MG63 (cell line): Measurements from ENCODE around the gene DLG1. TPM values are rescaled to one million over a fixed set of nuclear protein-coding genes. Genes with fewer than 3 reads are reported as not detected.

Source experiments
- DNase-seq: peaks from one replicate; pipeline ENCODE4 v3.0.0-alpha.2; 2020
- H3K27me3 ChIP-seq: fragments of 250-450 bp; sonication (Bioruptor Pico); 2 replicates; pipeline ENCODE4 v1.5.1; 2020; ENCODE audit warnings: mild to moderate bottlenecking, moderate library complexity
- H3K36me3 ChIP-seq: fragments of 250-450 bp; sonication (Bioruptor Pico); 2 replicates; pipeline ENCODE4 v1.5.1; 2020; ENCODE audit warnings: mild to moderate bottlenecking, moderate library complexity
- H3K4me3 ChIP-seq: fragments of 250-450 bp; sonication (Bioruptor Pico); 2 replicates; pipeline ENCODE4 v1.5.1; 2020; ENCODE audit warnings: mild to moderate bottlenecking, moderate library complexity
- H3K9me3 ChIP-seq: fragments of 250-450 bp; sonication (Bioruptor Pico); 2 replicates; pipeline ENCODE4 v1.5.1; 2020; ENCODE audit warnings: mild to moderate bottlenecking, moderate library complexity
- total RNA-seq: library from RNA; depleted of rRNA; stranded (reverse); fragments of >200 nt; shearing (Covaris generic); gene quantifications from 2 replicates; pipeline ENCODE4 v1.2.3, GENCODE V29; 2014; ENCODE audit warnings: low replicate concordance

DLG1 gene
- total RNA-seq, 1 experiment from 2014 or later: 21.3 TPM

GRCh38 chr3:197030379-197031314 lies 267.8 kb downstream of the DLG1 start:
- no peak overlapping the region for H3K4me3 ChIP-seq
- DNase-seq: no peak
- H3K36me3 ChIP-seq: no peaks in the 10 kb centered on the region
- H3K9me3 ChIP-seq: no peaks in the 10 kb centered on the region
- H3K27me3 ChIP-seq: no peaks in the 10 kb centered on the region

GRCh38 chr3:197029511-197030167 lies 268.8 kb downstream of the DLG1 start, which contains the start of gene MELTF:
Gene MELTF, minus strand, starts transcription at chr3:197029817. Its CDS starts 115 bp downstream, at chr3:197029702.
- peak; percentile 79 for DNase-seq
- peak within 1 kb of the TSS; percentile 62 for H3K4me3 ChIP-seq
- H3K36me3 ChIP-seq: no peaks in the 10 kb centered on the region
- no peaks in the 10 kb centered on the region for H3K27me3 ChIP-seq
- H3K9me3 ChIP-seq: no peaks in the 10 kb centered on the region

DNA sequence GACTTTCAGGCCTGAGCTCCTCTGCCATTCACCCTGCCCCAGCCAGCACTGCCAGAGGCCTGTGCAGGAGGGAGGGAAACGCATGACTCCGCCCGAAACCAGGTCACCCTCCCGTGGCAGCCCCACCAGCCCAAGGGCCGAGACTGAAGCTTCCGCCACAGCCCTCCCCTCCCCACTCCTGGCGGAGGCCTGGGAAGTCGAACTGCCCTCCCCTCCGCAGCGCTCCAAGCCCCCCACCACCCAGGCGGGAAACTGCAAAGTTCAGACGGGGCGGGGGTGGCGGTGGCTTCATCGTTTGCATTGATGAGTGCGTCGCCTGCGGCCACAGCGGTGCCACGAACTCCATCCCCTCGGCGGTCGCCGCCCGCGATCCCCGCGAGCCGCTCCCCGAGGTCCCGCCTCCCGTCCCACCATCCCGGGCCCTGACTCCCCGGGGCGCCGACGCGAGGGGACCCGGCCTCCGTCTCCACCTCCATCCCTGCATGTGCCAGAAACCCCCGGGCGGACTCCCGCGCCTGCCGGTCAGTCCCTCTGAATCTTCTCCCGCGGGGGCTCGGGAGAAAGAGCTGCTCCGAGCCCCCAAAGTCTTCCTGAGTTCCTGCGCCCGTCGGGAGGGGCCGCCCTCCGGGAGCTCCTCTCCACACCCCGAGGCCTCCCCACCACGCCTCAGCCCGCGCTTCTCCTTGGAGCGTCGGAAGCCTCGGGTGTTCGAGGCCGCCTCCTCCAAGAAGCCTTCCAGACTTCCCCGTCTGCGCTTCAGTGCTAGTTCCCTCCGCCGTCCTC lies 269.5 kb downstream of the DLG1 start:
- H3K9me3 ChIP-seq: no peaks in the 10 kb centered on the region
- no peaks in the 10 kb centered on the region for H3K36me3 ChIP-seq
- peak overlapping the region; percentile 62 for H3K4me3 ChIP-seq
- no peaks in the 10 kb centered on the region for H3K27me3 ChIP-seq
- DNase-seq: no peak

GRCh38 chr3:197027896-197028727 lies 270.3 kb downstream of the DLG1 start:
- no peak for DNase-seq
- no peak overlapping the region for H3K4me3 ChIP-seq
- H3K36me3 ChIP-seq: no peaks in the 10 kb centered on the region
- H3K27me3 ChIP-seq: no peaks in the 10 kb centered on the region
- no peaks in the 10 kb centered on the region for H3K9me3 ChIP-seq

- DNase-seq: no peak
- H3K4me3 ChIP-seq: no peak overlapping the region
- no peaks in the 10 kb centered on the region for H3K36me3 ChIP-seq
- no peaks in the 10 kb centered on the region for H3K9me3 ChIP-seq
- no peaks in the 10 kb centered on the region for H3K27me3 ChIP-seq
Measured at GRCh38 chr3:197027151-197027895, 271.1 kb downstream of the DLG1 start.

DNA sequence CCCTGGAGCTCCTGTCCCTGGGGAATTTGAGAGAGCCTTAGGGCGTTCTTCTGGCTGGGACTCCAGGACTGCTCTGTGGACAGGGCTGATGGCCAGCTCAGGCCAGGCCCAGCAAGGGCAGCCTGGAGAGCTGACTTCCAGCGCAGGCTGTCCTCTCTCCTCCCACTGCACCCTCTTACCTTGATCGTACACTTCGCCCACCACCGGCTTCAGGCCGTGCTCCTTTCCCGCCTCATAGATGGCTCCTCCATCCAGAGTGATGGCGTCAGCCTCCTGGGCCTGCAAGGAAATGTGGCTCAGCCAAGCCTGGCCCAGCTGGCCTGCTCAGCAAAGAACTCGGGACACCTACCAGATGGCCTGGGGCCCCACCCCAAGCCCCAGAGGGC lies 271.9 kb downstream of the DLG1 start:
- no peak overlapping the region for H3K4me3 ChIP-seq
- no peak for DNase-seq
- H3K9me3 ChIP-seq: no peaks in the 10 kb centered on the region
- H3K36me3 ChIP-seq: no peaks in the 10 kb centered on the region
- no peaks in the 10 kb centered on the region for H3K27me3 ChIP-seq

DNA sequence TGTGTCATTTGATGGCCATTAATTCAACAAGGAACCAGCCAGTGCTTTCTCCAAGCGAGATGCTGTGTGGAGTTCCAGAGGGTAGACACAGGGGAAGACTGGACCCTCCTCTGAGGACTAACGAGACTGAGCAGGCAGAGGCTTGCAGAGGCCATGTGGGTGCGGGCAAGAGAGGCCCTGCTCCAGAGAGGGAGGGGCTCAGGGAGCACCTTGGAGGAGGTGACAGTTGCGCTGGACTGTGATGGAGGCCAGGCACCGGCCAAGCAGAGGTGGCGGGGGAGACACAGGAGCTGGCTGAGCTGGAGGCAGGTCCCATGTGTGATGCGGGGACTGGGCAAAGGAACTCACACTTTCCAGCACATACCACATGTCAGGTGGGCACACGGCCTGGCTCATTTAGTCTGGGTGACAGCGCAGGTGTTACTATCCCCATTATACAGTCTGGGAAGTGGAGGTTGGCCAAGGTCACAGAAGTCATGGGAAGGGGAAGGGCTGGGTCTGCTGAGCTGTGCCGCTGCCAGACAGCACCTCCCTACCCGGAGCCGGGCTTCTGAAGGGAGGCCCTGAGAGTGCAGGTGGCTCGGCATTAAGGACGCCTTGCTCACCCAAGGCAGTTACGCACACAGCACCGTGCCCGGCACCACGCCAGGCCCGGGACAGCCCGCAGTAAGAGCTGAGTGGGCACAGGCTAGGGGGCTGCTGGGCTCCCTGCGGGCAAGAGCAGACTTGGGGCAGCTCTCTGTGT lies 272.5 kb downstream of the DLG1 start:
- H3K4me3 ChIP-seq: no peak overlapping the region
- no peaks in the 10 kb centered on the region for H3K36me3 ChIP-seq
- H3K27me3 ChIP-seq: no peaks in the 10 kb centered on the region
- DNase-seq: no peak
- no peaks in the 10 kb centered on the region for H3K9me3 ChIP-seq

GRCh38 chr3:197024881-197025735 lies 273.3 kb downstream of the DLG1 start:
- H3K27me3 ChIP-seq: no peaks in the 10 kb centered on the region
- no peak for DNase-seq
- no peak overlapping the region for H3K4me3 ChIP-seq
- no peaks in the 10 kb centered on the region for H3K9me3 ChIP-seq
- H3K36me3 ChIP-seq: no peaks in the 10 kb centered on the region

DNA sequence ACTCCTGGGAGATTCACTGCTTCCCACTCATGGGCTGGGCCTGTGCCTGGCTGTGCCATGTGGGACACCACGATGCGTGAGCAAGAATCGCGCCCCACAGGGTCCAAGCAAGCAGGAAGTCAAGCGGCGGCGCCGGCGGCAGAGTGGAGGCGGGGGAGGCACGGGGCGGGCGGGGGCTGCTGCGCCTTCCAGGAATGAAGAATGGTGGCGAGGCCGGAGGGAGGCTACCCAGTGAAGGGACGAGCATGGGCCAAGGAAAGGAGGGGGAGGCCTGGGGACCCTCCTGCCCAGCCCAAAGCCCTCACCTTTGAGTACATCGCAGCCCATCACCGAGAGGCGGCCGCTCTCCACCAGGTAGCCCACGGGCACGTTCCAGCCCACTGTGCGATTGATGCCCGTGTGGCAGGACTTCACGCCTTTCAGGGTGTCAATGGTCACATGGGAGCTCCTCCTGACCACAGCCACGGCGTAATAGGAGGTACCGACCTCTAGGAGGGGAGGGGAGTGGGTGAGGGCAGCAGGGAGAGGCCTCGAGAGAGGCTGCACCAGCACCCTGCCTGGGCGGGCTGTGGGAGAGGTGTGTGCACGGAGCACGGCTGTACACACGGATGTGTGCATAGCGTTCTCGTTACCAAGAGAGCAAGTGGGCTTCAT lies 274.3 kb downstream of the DLG1 start:
- DNase-seq: no peak
- no peaks in the 10 kb centered on the region for H3K27me3 ChIP-seq
- H3K9me3 ChIP-seq: no peaks in the 10 kb centered on the region
- no peak overlapping the region for H3K4me3 ChIP-seq
- no peaks in the 10 kb centered on the region for H3K36me3 ChIP-seq

DNA sequence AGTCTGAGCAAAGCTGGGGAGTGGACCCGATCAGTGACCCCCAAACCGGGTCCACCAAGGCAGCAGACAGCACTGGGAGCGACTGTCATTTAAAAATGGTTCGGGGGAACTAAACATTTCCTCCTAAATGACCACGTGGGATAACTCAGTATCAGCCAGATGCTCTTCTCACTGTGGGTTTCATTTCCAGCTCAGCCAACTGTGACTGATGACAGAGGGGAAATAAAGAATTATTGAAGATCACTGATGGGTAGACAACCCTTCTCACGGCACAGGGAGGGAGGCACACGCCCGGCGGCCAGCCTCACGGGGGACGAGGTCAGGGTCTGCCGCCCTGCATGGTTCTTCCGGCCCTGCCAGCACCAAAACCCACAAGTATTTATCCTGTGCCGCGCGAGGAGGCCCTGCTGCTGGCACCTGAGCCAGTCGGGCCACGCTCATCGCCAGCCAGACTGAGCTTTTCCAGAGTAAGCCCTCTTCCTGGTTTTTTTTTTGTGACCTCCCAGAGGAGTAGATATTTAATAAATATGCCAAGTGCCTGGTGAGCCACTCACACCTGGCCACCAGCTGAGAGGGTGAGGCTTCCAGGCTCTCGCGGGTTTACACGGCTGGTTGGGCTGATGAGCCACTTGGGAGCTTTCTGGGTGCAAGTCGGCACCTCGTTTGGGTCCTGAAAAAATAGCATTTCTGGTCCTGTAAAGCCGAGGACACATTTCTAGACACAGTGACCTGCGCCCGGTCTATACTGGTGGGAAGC lies 275.0 kb downstream of the DLG1 start:
- Histone ChIP-seq H3K9me3 (no peaks in the 10 kb centered on the region), H3K36me3 (no peaks in the 10 kb centered on the region), H3K4me3 (no peak overlapping the region), H3K27me3 (no peaks in the 10 kb centered on the region)
- DNase-seq: no peak

DNA sequence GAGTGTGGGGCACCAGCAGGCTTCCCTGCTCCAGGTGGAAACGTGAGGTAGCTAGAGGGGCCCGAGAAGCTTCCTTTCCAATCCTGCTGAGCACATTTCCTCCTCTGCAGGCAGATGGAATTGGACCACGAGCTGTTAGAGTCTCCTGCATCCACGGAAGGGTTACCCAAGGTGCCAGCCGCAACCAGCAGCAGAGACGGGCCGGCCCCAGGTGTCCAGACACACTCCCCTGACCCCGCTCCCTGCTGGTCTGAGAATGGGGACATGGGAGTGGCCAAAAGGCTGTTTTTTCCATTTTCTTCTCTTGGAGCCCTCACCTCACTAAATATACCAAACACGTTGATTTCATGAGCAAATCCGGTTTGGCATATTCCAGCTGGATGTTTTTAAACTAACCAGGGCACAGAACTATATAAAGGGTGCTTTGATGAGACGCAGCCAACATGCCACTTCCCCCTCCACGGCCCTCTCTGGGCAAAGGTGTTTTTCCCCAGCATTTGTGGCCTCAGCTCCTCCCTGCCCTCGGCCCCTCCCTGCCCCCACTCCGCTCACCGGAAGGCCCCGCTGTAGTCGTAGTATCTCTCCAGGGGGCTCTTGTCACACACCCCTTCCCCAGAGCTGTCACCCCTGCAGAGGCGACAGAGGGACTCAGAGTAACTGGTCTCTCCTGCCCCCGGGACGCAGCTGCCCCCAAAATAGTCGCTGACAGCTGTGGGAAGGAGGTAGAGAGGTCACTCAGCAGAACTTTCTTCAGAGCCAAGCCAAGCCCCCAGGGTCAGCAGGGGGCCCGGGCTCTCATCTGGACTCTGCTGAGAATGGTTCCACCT lies 275.8 kb downstream of the DLG1 start:
- Histone ChIP-seq H3K9me3 (no peaks in the 10 kb centered on the region), H3K27me3 (no peaks in the 10 kb centered on the region), H3K36me3 (no peaks in the 10 kb centered on the region), H3K4me3 (no peak overlapping the region)
- DNase-seq: no peak

DNA sequence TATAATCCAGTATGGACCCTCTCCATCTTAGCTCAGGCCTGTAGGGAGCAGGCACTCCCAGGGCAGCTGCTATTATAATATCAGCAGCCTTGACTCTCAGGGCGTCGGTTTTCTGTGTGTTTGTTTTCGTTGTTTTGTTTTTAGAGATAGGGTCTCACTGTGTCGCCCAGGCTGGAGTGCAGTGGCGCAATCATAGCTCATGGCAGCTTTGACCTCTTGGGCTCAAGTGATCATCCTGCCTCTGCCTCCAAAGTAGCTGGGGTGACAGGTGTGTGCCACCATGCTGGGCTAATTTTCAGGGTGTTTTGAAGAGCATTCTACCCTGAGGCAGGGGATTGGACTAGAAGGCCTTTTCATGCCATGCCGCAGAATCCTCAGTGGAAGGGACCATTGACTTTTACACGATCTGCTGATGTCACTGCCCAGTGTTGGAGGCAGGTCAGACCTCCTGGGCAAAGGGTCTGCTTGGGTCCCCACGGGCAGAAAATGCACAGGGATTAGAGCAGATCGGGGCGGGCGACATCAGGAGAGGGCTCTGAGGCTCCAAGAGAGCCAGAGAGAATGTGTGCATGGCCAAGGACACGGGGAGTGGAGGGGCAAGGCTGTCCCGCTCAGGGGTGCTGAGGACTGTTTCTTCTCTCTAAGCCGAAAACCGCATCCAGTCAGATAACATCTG lies 276.5 kb downstream of the DLG1 start:
- DNase-seq: no peak
- H3K9me3 ChIP-seq: no peaks in the 10 kb centered on the region
- no peak overlapping the region for H3K4me3 ChIP-seq
- no peaks in the 10 kb centered on the region for H3K27me3 ChIP-seq
- no peaks in the 10 kb centered on the region for H3K36me3 ChIP-seq
